A204.1 (cell line): ENCODE measurements around the gene LDB2.
"Not testable (repeated sequence)": the region's sequence is repeated elsewhere in the genome, so short reads cannot be mapped to it uniquely, and the experiment has no call there.

Source experiments
- FAIRE-seq: peaks from 2 replicates; lab custom pipeline; 2012; peaks lifted over from hg19 to GRCh38; lab: Jason Lieb, UNC

Gene LDB2

DNA sequence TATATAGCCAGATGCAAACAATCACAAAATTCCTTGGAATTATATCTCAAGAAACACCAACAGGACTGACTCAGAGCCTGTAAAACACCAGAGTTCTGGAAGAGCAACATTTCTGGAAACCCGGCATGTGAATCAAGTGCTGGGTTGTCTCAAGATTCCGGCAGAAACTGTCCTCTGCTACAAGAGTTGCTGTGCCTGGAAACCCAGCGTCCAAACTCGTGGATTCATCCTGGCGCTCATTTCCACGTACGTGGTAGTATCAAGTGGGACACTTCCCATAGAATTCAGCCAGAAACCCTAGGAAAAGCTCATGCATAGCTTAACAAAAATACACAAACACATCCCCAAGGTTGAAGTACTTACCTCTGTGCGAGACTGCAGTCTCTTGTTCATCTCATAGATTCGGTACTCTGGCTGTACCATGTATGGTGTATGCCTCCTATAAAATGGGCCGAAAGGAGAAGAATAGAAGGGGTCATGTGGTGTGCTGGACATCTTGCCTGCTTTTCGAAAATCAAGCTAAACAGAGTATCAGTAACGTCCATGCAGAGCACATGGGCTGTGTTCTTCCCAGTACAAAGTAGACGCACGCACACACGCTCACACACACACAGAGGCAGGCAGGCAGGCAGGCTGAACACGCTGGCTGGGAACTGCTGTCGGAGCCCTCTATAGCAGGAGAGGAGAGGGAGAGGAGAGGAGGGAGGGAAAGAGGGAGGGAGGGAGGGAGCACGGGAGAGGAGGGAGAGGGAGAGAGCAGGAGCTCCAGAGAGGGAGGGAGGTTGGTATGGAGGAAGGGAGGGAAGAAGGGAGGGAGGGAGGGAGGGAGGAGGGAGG, at the start of gene LDB2:
TSS of gene LDB2 (minus strand) at position 655 of the 837 bp plus-strand sequence.
- FAIRE-seq = no peak

DNA sequence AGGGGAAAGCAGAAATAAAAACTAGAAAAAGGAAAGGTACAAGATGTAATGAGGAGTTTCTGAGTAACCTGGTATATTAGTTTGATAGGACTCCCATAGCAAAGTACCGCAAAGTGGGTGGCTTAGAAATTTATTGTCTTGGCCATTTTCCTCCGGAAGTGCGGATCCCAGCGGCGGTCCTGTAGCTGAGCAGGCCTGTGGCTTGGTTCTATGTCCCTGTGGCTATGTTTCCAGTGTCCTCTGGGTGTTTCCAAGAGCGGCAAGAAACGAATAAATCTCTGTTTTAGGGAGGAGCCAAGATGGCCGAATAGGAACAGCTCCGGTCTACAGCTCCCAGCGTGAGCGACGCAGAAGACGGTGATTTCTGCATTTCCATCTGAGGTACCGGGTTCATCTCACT, 44.0 kb upstream of the LDB2 start:
- FAIRE-seq = no peak

DNA sequence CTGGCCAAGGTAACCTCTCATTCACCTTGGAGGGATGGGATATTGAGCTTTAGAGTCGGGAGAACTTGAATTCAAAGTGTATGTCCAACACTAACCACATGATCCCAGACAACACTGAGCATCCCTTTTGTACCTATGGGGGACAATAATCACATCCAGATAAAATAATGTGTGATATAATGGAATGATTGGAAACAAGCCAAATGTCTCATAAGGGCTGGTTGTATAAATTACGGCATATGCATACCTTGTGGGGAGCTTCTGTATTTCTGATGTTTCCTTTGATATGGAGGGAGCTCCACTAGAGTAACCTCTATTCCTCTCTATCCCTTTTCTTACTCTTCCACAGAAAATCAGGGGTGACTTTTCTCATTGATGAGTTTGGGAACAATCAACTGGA, 40.7 kb upstream of the LDB2 start:
- FAIRE-seq = no peak

GRCh38 chr4:16938512-16939040, 40.1 kb upstream of the LDB2 start:
- FAIRE-seq = no peak

GRCh38 chr4:16931339-16932305, 33.2 kb upstream of the LDB2 start:
- FAIRE-seq = no peak

DNA sequence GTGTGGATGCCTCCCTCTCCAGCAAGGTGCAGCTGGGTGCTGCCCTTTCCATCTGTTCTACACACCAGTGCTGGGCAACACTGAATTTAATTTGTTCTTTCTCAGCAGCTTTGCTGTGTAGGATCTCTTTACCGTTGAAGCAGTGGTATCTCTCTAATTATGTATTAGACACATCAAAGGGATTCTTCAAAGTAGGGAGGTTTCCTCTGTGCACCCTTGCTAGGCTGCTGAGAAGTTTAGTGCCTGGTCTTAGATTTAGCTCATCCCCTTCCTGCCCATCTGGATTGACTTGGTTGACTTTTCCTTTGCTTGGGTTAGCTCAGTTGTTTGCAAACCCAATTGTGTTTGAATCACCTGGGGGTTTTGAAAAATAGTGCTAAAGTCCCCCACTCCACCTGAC, 27.8 kb upstream of the LDB2 start:
- no peak for FAIRE-seq

DNA sequence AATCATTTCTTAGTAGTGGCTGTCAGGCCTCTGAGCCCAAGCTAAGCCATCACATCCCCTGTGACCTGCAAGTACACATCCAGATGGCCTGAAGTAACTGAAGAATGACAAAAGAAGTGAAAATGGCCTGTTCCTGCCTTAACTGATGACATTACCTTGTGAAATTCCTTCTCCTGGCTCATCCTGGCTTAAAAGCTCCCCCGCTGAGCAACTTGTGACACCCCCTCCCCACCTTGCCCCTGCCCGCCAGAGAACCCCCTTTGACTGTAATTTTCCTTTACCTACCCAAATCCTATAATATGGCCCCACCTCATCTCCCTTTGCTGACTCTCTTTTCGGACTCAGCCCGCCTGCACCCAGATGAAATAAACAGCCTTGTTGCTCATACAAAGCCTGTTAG, 20.3 kb upstream of the LDB2 start:
- FAIRE-seq = not testable (repeated sequence)

DNA sequence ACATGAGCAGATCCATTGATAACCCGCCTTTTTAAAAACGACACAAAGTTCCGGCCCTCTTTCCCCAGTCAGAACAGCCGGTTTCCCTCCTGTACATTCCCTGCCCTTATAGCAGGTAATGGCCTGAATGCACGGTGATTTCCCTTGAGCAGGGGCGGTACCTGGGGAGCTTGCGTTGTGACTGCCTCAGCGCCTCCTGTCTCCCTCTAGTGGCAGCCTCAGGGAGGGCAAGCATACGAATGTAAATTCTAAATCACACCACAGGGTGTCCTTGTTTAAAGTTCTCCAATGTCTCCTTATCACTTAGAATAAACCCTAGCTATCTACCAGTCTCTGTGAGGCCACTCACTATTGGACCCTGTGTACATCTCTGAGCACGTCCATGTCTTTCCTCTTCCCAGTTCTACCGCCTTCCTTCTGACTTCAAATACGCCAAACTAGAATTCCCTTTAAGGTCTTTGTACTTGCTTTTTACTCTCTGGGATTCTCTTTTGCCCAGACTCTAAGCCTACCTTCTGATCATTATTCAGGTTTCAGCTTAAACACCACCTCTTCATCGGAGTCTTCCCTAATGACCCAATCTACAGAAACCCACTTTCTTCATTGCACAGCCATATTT, 18.4 kb upstream of the LDB2 start:
- no peak for FAIRE-seq

- no peak for FAIRE-seq
These were observed 17.6 kb upstream of the LDB2 start for GRCh38 chr4:16916031-16916430.

DNA sequence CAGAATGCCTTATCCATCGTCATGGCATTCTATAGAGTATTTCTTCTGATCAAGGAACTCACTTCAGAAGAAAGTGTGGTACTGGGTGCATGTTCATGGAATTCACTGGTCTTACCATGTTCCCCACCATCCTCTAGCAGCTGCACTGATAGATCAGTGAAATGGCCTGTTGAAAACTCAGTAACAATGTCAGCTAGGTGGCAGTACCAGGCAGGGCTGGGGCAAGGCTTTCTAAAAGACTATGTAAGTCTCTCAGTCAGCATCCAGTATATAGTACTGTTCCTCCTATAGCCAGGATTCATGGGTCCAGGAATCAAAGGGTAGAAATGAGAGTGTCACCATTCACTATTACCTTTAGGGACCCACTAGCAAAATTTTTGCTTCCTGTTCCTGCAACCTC, 15.8 kb upstream of the LDB2 start:
- no peak for FAIRE-seq

- no peak for FAIRE-seq
These were observed 14.5 kb upstream of the LDB2 start for GRCh38 chr4:16912896-16913295.

- FAIRE-seq = no peak
These were observed 10.8 kb upstream of the LDB2 start for GRCh38 chr4:16909281-16909680.

- FAIRE-seq = no peak
These were observed 10.1 kb upstream of the LDB2 start for GRCh38 chr4:16908377-16909021.

GRCh38 chr4:16900325-16900724, 1.9 kb upstream of the LDB2 start:
- no peak for FAIRE-seq

GRCh38 chr4:16896881-16897750, 1.3 kb downstream of the LDB2 start:
- FAIRE-seq = no peak

GRCh38 chr4:16894406-16894805, 4.0 kb downstream of the LDB2 start:
- FAIRE-seq = no peak

- no peak for FAIRE-seq
These were observed 5.2 kb downstream of the LDB2 start for GRCh38 chr4:16893141-16893651.

DNA sequence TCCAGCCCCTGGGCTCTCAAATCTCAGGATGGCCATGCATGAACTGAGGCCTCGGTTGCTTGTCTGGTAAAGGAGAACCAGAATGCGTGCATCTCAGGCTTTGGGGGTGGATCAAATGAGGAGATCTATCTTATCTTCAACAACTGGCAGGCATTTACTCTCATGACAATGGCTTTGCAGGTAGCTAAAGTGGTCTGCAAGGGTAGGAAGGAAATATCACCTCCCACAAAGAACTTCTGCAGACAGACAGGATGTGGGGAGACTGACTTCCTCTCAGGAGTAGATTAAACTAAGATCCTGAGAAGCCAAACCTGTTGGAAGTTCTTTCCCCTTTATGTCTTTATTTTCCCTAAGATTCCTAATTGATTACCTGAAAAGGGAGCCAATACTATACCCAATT, 7.8 kb downstream of the LDB2 start:
- FAIRE-seq = no peak

- FAIRE-seq = no peak
These were observed 8.5 kb downstream of the LDB2 start for GRCh38 chr4:16889945-16890344.

GRCh38 chr4:16887887-16888286, 10.6 kb downstream of the LDB2 start:
- no peak for FAIRE-seq
